Endothelial cell of umbilical vein (primary cell): ENCODE results near the gene UVRAG. TPM values are rescaled to one million over a fixed set of nuclear protein-coding genes. Genes with fewer than 3 reads are reported as not detected.

Experiments
- BruUV-seq: library from RNA; stranded (reverse); fragments of 400-500 nt; replicated peaks from 2 replicates; lab custom pipeline; 2021; lab: Mats Ljungman, UMichigan
- CTCF ChIA-PET: fragments of 300-600, 350-600 bp; sonication (Branson Sonifier 250); formaldehyde crosslinking; loops from one replicate; lab custom pipeline; 2021; ENCODE audit warnings: antibody characterized with exemption, inconsistent platforms; lab: Charles Lee
- POLR2A ChIA-PET: fragments of 300-600, 350-600 bp; sonication (Branson Sonifier 250); formaldehyde crosslinking; loops from one replicate; lab custom pipeline; 2021; ENCODE audit warnings: antibody characterized with exemption, inconsistent platforms; lab: Charles Lee
- DNase-seq: peaks from one replicate; pipeline ENCODE4 v3.0.0-alpha.2; 2011; ENCODE audit warnings: low read depth, low spot score
- FAIRE-seq: peaks from 2 replicates; lab custom pipeline; 2011; peaks lifted over from hg19 to GRCh38; lab: Jason Lieb, UNC
- H2AFZ ChIP-seq: 2 replicates; pipeline ENCODE4 v1.6.0; 2012; ENCODE audit warnings: low read depth, low read length, control low read depth, inconsistent platforms
- H3K27ac ChIP-seq: 2 replicates; pipeline ENCODE4 v1.5.1; 2011; ENCODE audit warnings: low read depth, mild to moderate bottlenecking, control low read depth, low read length, moderate library complexity; ENCODE audit not compliant: insufficient read depth
- H3K27me3 ChIP-seq, 2 experiments: 2 replicates each; pipeline versions ENCODE4 v1.6.0 to v1.6.1; 2011; ENCODE audit warnings: low read length in 2 of 2, mixed read lengths in 1 of 2; ENCODE audit not compliant: control insufficient read depth in 2 of 2, insufficient read depth in 2 of 2
- H3K36me3 ChIP-seq, 2 experiments: 2 replicates in 1 of 2; 3 replicates in 1 of 2; pipeline ENCODE4 v1.5.1; 2011; ENCODE audit warnings: low read length in 2 of 2, mild to moderate bottlenecking in 1 of 2, moderate library complexity in 1 of 2; ENCODE audit not compliant: control insufficient read depth in 2 of 2, insufficient read depth in 2 of 2; ENCODE audit errors: extremely low read depth in 1 of 2
- H3K4me1 ChIP-seq: 3 replicates; pipeline ENCODE4 v1.5.1; 2011; ENCODE audit warnings: mild to moderate bottlenecking, low read length; ENCODE audit not compliant: control insufficient read depth, insufficient read depth; ENCODE audit errors: extremely low read depth
- H3K4me2 ChIP-seq: 2 replicates; pipeline ENCODE4 v1.6.1; 2011; ENCODE audit warnings: low read length, control low read depth, mixed read lengths; ENCODE audit not compliant: insufficient read depth
- H3K4me3 ChIP-seq, 3 experiments: fragments of 200-600 bp in 1 of 3; sonication (generic), shearing (Covaris generic) in 1 of 3; replicated peaks in 1 of 3; 2 replicates each; pipeline ENCODE4 v1.5.1; 2011 to 2016; ENCODE audit warnings: control low read depth in 3 of 3, low read length in 3 of 3, mild to moderate bottlenecking in 2 of 3, inconsistent platforms in 1 of 3, low read depth in 1 of 3, moderate library complexity in 1 of 3; ENCODE audit not compliant: insufficient read depth in 1 of 3
- H3K79me2 ChIP-seq: 2 replicates; pipeline ENCODE4 v1.6.0; 2012; ENCODE audit warnings: low read length, inconsistent platforms; ENCODE audit not compliant: control insufficient read depth, insufficient read depth
- H3K9ac ChIP-seq: replicated peaks from 2 replicates; pipeline ENCODE3; 2011; ENCODE audit warnings: low read length, control low read depth; ENCODE audit not compliant: insufficient read depth; ENCODE audit errors: extremely low read depth
- H3K9me1 ChIP-seq: replicated peaks from 3 replicates; pipeline ENCODE4 v1.6.0; 2011; ENCODE audit warnings: mild to moderate bottlenecking, low read length; ENCODE audit not compliant: control insufficient read depth, insufficient read depth; ENCODE audit errors: extremely low read depth
- H3K9me3 ChIP-seq: replicated peaks from 2 replicates; pipeline ENCODE4 v1.5.1; 2012; ENCODE audit warnings: low read length, inconsistent platforms; ENCODE audit not compliant: control insufficient read depth, insufficient read depth
- H4K20me1 ChIP-seq: replicated peaks from 2 replicates; pipeline ENCODE3; 2011; ENCODE audit warnings: mild to moderate bottlenecking, low read length; ENCODE audit not compliant: control insufficient read depth, insufficient read depth; ENCODE audit errors: extremely low read depth
- CTCF ChIP-seq, 2 donors: IDR thresholded peaks; 1 replicate in 1 of 2; 2 replicates in 1 of 2; pipeline ENCODE4 v1.5.1; 2011; ENCODE audit warnings: low read length in 2 of 2, mild to moderate bottlenecking in 2 of 2, moderate library complexity in 2 of 2, control low read depth in 1 of 2, inconsistent platforms in 1 of 2, low read depth in 1 of 2; ENCODE audit not compliant: insufficient read depth in 1 of 2; ENCODE audit errors: extremely low read depth in 1 of 2
- EZH2 ChIP-seq: IDR thresholded peaks from 2 replicates; pipeline ENCODE4 v1.6.1; 2012; ENCODE audit warnings: borderline replicate concordance, low read depth, mild to moderate bottlenecking, moderate library complexity, low read length, inconsistent platforms; ENCODE audit not compliant: severe bottlenecking
- FOS ChIP-seq: IDR thresholded peaks from 2 replicates; pipeline ENCODE4 v1.6.1; 2011; ENCODE audit warnings: mild to moderate bottlenecking, low read length, moderate library complexity, borderline replicate concordance; ENCODE audit not compliant: insufficient read depth
- GATA2 ChIP-seq: IDR thresholded peaks from 2 replicates; pipeline ENCODE4 v1.7.0; 2011; ENCODE audit warnings: low read depth, mild to moderate bottlenecking, moderate library complexity, mixed read lengths, low read length; ENCODE audit not compliant: insufficient read length, insufficient read depth
- JUN ChIP-seq: IDR thresholded peaks from 2 replicates; pipeline ENCODE4 v1.6.1; 2011; ENCODE audit warnings: borderline replicate concordance, low read depth; ENCODE audit not compliant: insufficient read length, insufficient read depth
- MAX ChIP-seq: IDR thresholded peaks from 2 replicates; pipeline ENCODE4 v1.6.1; 2011; ENCODE audit not compliant: insufficient read depth, insufficient read length
- MYC ChIP-seq: IDR thresholded peaks from one replicate; pipeline ENCODE4 v1.6.1; 2011; ENCODE audit warnings: mild to moderate bottlenecking, low read depth, low read length
- POLR2A ChIP-seq: IDR thresholded peaks from 2 replicates; pipeline ENCODE4 v1.6.1; 2012; ENCODE audit warnings: low read depth, mild to moderate bottlenecking, control low read depth, low read length
- POLR2AphosphoS5 ChIP-seq: IDR thresholded peaks from 2 replicates; pipeline ENCODE4 v1.6.1; 2012; ENCODE audit warnings: low read depth, mild to moderate bottlenecking, control low read depth, low read length, moderate library complexity; ENCODE audit not compliant: insufficient read depth
- dilution Hi-C: fragments of 300-500 bp; cut with MboI; formaldehyde crosslinking; loops from one replicate; pipeline ENCODE4 v1.15.0; 2019; ENCODE audit warnings: low sequenced_read_pairs; ENCODE audit not compliant: extremely low pct_ligation_motif_present
- intact Hi-C: fragments of 100-400 bp; cut with micrococcal nuclease; formaldehyde crosslinking; loops from one replicate; pipeline ENCODE4 v1.10.0; 2022
- polyA plus RNA-seq, 4 experiments: library from polyadenylated mRNA; depleted of rRNA in 3 of 4; stranded (reverse) in 3 of 4; unstranded in 1 of 4; fragments of >200 nt; gene quantifications; 2 replicates each; pipeline versions ENCODE4 v1.2.1 to v1.2.3, GENCODE V29; 2011 to 2012; ENCODE audit warnings: missing spikeins in 1 of 4
- total RNA-seq: library from RNA; stranded (reverse); gene quantifications from 2 replicates; pipeline ENCODE4 v1.2.3, GENCODE V29; 2021

The UVRAG gene
- total and polyA plus RNA-seq, 2 donors (not counting 3 experiments of a cell fraction or from before 2014, with no cell fraction given), result 21.2 to 65.6 TPM

GRCh38 chr11:75993126-75993525 lies 178.1 kb downstream of the UVRAG start:
- Histone ChIP-seq H3K4me2 (no peak overlapping the region), H2AFZ (no peak overlapping the region), H3K4me3 (no peak overlapping the region), H3K4me1 (no peaks in the 10 kb centered on the region), H3K36me3 (peaks cover 0 to 1% of the 10 kb centered on the region in 2 experiments), H4K20me1 (peaks cover 4% of the 10 kb centered on the region), H3K9me1 (no peaks in the 10 kb centered on the region), H3K9ac (no peak overlapping the region), H3K27ac (no peak overlapping the region), H3K79me2 (peaks cover 27% of the 10 kb centered on the region), H3K9me3 (no peaks in the 10 kb centered on the region), H3K27me3 (no peaks in the 10 kb centered on the region)
- ChIA-PET POLR2A (no interaction called here), CTCF (interaction anchor here (0.8 to 1.9 kb wide), 3 partner anchors 9 to 15 kb away, joined by 3 to 5 read pairs (median 3); no protein-coding TSS in a partner anchor)
- DNase-seq (no peak), FAIRE-seq (no peak)
- TF ChIP-seq JUN (no peak), POLR2AphosphoS5 (no peak), GATA2 (no peak), CTCF (IDR thresholded peaks at IDR 0.05; ENCODE audit: extremely low read depth in 1 of 2, insufficient read depth in 1 of 2, low read depth in 1 of 2, low read length in 2 of 2) (no peak), FOS (no peak), EZH2 (no peak), MYC (no peak), POLR2A (no peak), MAX (no peak)
- no TSS peak for BruUV-seq
- intact Hi-C loops (no loop called here), dilution Hi-C loops (no loop called here)
